H1 (cell line): ENCODE measurements around the gene TMEM269.

ENCODE experiments used
- BACH1 ChIP-seq: IDR thresholded peaks from 2 replicates; pipeline ENCODE4 v1.6.1; 2012; ENCODE audit warnings: low read length, improper control_type of control experiment
- NRF1 ChIP-seq: IDR thresholded peaks from 2 replicates; pipeline ENCODE4 v1.6.1; 2011; ENCODE audit warnings: mild to moderate bottlenecking, low read depth, low read length, improper control_type of control experiment
- POLR2AphosphoS5 ChIP-seq: IDR thresholded peaks from 2 replicates; pipeline ENCODE4 v1.6.1; 2011; ENCODE audit warnings: low read depth, low read length
- RAD21 ChIP-seq, 2 experiments: IDR thresholded peaks in 1 of 2; conservative IDR thresholded peaks in 1 of 2; 2 replicates each; pipeline ENCODE4 v1.6.1; 2011; ENCODE audit warnings: low read depth in 2 of 2, low read length in 2 of 2, improper control_type of control experiment in 1 of 2, inconsistent platforms in 1 of 2, mild to moderate bottlenecking in 1 of 2, moderate library complexity in 1 of 2
- RFX5 ChIP-seq: IDR thresholded peaks from 2 replicates; pipeline ENCODE4 v1.6.1; 2011; ENCODE audit warnings: low read depth, low read length, improper control_type of control experiment, borderline replicate concordance
- TF ChIP-seq, protein P1 (sequence below): IDR thresholded peaks from 2 replicates; pipeline ENCODE4 v1.6.1; 2011; ENCODE audit warnings: low read length, improper control_type of control experiment
- TF ChIP-seq, protein P2 (sequence below): IDR thresholded peaks from 2 replicates; pipeline ENCODE4 v1.6.1; 2012; ENCODE audit warnings: inconsistent platforms
- TF ChIP-seq, protein P3 (sequence below): IDR thresholded peaks from 2 replicates; pipeline ENCODE4 v1.6.1; 2012; ENCODE audit warnings: low read length, inconsistent platforms

DNA sequence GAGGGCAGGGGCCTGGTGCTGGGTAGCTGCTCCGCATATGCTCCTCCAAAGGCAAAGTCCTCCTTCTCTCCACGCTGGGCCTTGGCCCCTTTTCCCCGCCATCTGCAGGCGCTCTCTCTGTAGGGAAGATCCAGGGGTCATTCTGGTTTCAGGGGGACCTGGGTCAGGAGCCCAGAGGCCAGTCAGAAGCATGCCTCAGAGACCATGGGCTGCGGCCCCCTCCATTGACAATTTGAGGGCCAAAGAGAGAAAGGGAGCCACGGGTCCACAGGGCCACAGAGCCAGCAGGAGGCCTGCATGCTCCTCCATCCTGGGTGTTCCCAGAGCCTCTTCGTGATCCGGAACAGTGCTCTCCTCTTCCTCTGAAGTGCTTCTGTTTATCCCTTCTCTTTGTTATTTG, 42.6 kb upstream of the TMEM269 start:
- no peak for TF ChIP-seq RFX5
- TF ChIP-seq POLR2AphosphoS5 = no peak
- TF ChIP-seq, protein P1, sequence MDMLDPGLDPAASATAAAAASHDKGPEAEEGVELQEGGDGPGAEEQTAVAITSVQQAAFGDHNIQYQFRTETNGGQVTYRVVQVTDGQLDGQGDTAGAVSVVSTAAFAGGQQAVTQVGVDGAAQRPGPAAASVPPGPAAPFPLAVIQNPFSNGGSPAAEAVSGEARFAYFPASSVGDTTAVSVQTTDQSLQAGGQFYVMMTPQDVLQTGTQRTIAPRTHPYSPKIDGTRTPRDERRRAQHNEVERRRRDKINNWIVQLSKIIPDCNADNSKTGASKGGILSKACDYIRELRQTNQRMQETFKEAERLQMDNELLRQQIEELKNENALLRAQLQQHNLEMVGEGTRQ = no peak
- TF ChIP-seq, protein P2, sequence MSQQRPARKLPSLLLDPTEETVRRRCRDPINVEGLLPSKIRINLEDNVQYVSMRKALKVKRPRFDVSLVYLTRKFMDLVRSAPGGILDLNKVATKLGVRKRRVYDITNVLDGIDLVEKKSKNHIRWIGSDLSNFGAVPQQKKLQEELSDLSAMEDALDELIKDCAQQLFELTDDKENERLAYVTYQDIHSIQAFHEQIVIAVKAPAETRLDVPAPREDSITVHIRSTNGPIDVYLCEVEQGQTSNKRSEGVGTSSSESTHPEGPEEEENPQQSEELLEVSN = no peak
- TF ChIP-seq BACH1 = no peak
- TF ChIP-seq, protein P3, sequence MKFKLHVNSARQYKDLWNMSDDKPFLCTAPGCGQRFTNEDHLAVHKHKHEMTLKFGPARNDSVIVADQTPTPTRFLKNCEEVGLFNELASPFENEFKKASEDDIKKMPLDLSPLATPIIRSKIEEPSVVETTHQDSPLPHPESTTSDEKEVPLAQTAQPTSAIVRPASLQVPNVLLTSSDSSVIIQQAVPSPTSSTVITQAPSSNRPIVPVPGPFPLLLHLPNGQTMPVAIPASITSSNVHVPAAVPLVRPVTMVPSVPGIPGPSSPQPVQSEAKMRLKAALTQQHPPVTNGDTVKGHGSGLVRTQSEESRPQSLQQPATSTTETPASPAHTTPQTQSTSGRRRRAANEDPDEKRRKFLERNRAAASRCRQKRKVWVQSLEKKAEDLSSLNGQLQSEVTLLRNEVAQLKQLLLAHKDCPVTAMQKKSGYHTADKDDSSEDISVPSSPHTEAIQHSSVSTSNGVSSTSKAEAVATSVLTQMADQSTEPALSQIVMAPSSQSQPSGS = no peak
- TF ChIP-seq NRF1 = no peak
- TF ChIP-seq RAD21 (IDR thresholded peaks at IDR 0.05 in 1 of 2, conservative IDR thresholded peaks at IDR 0.05 in 1 of 2; ENCODE audit: low read depth in 2 of 2, low read length in 2 of 2) = no peak
